Testis (tissue), 2 donors: ENCODE data around the gene TBC1D1.

Experiments
- POLR2A ChIP-seq: fragments of 450-650 bp; IDR thresholded peaks from one replicate; pipeline ENCODE4 v1.6.1; 2017; ENCODE audit warnings: antibody characterized with exemption, mild to moderate bottlenecking, moderate library complexity
- TF ChIP-seq, protein P1 (sequence below), 3 experiments: fragments of 450-650 bp in 2 of 3; fragments of 200-600 bp in 1 of 3; sonication (generic) in 1 of 3; IDR thresholded peaks; one replicate each; pipeline ENCODE4 v1.5.1; 2016 to 2019; ENCODE audit warnings: antibody characterized with exemption in 3 of 3, mild to moderate bottlenecking in 2 of 3, moderate library complexity in 1 of 3

DNA sequence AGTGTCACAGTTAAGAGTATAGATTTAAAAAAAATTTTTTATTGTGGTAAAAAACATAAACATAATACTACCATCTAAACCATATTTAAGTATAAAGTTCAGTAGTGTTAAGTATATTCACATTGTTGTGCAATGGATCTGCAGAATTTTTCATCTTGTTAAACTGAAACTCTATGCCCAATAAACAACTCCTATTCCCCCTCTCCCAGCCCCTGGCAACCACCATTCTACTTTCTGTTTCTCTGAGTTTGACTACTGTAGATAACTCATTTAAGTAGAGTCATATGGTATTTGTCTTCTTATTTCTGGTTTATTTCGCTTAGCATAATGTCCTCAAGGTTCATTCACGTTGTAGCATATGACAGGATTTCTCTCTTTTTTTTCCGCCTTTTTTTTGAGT lies 181.7 kb downstream of the TBC1D1 start:
- TF ChIP-seq, protein P1, sequence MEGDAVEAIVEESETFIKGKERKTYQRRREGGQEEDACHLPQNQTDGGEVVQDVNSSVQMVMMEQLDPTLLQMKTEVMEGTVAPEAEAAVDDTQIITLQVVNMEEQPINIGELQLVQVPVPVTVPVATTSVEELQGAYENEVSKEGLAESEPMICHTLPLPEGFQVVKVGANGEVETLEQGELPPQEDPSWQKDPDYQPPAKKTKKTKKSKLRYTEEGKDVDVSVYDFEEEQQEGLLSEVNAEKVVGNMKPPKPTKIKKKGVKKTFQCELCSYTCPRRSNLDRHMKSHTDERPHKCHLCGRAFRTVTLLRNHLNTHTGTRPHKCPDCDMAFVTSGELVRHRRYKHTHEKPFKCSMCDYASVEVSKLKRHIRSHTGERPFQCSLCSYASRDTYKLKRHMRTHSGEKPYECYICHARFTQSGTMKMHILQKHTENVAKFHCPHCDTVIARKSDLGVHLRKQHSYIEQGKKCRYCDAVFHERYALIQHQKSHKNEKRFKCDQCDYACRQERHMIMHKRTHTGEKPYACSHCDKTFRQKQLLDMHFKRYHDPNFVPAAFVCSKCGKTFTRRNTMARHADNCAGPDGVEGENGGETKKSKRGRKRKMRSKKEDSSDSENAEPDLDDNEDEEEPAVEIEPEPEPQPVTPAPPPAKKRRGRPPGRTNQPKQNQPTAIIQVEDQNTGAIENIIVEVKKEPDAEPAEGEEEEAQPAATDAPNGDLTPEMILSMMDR (IDR thresholded peaks at IDR 0.05), result no peak
- no peak for TF ChIP-seq POLR2A
